Measurements from ENCODE around the gene TGIF2.
"Not testable (repeated sequence)": the region's sequence is repeated elsewhere in the genome, so short reads cannot be mapped to it uniquely, and the experiment has no call there.

TGIF2 gene

DNA sequence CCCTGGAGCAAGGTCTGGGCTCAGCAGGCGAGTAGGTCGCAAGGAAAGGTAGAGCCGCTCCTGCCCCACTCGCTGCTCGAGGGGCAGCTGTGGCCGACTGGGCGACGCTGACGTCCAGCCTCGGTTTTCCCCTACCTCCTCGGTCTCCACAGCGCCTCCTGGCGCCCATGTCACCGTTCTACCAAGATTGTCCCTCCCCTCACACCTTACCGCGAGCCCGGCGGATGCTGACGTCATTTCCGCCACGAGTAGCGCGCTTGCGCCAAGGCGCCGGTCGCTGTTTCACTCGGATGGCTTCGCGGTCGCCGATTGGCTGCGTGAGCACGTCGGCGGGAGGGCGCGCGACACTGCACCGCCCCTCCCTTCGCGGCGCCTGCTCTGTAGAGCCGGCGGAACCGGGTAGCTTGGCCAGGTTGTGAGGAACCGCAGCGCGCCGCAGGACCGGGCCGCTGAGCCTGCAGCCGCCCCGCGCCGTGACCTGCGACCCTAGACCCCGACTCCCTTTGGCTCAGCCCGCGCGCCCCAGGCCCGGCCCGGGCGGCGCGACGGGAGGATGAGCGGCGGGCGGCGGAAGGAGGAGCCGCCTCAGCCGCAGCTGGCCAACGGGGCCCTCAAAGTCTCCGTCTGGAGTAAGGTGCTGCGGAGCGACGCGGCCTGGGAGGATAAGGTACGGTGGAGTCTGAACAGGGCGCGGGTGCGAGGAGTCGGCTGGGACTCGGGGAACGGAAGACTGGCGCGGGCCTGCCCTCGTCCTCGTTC is 32.2 kb downstream of the TGIF2 start, which contains the start of gene RAB5IF:
Gene RAB5IF, plus strand, starts transcription at position 381 of the 759 bp plus-strand sequence. Its CDS starts 173 bp downstream, at position 554.
- TF ChIP-seq, protein P1, sequence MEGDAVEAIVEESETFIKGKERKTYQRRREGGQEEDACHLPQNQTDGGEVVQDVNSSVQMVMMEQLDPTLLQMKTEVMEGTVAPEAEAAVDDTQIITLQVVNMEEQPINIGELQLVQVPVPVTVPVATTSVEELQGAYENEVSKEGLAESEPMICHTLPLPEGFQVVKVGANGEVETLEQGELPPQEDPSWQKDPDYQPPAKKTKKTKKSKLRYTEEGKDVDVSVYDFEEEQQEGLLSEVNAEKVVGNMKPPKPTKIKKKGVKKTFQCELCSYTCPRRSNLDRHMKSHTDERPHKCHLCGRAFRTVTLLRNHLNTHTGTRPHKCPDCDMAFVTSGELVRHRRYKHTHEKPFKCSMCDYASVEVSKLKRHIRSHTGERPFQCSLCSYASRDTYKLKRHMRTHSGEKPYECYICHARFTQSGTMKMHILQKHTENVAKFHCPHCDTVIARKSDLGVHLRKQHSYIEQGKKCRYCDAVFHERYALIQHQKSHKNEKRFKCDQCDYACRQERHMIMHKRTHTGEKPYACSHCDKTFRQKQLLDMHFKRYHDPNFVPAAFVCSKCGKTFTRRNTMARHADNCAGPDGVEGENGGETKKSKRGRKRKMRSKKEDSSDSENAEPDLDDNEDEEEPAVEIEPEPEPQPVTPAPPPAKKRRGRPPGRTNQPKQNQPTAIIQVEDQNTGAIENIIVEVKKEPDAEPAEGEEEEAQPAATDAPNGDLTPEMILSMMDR (IDR thresholded peaks at IDR 0.05; ENCODE audit: low read depth, low read length) = peak; percentile 82
- H3K4me3 ChIP-seq (ENCODE audit: low read depth, low read length) = peak within 1 kb of the TSS; percentile 99

DNA sequence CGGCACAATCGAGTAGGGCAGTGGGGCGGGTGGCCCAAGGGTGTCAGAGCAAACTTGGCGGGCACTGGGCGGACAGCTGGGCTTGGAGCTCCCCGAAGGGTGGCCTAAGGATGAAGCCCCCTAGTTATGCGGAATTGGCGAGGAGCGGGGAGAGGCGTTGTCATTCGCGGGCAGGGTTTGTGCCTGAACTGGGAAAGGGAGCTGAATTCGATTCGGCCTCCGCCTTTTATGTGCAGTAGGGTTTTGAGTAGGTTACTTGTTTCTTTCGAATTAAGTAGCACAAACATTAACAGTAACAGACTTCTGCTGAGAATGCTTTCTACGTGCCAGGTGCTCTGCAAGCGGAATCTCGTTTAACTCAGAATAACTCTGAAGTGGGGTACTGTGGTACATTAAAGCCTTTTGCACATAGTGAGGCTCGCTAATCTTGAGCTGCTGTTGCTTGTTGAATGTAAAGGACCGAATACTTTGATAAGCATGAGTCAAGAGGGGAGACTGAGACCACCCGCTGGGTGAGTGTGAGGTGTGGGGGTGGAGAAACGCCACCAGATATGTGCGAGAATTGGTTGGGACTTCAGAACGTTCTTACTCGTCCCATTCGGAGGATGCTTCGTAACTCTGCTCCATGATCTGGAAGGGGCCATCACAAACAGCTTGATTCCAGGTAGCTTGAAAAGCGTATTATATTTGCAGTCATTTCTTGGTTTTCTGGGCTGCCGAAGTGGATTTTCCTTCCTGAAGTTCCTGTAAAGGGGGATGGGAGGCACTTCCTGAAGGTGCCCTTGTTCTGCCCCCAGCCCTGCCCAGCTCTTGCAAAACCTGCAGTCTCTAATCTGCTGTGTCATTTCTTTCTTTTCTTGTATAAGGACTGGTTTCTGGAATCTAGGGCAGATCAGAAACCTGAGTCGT is 33.0 kb downstream of the TGIF2 start:
- TF ChIP-seq, protein P1 (IDR thresholded peaks at IDR 0.05; ENCODE audit: low read depth, low read length) = no peak
- peak overlapping the region; percentile 99 for H3K4me3 ChIP-seq (ENCODE audit: low read depth, low read length)

DNA sequence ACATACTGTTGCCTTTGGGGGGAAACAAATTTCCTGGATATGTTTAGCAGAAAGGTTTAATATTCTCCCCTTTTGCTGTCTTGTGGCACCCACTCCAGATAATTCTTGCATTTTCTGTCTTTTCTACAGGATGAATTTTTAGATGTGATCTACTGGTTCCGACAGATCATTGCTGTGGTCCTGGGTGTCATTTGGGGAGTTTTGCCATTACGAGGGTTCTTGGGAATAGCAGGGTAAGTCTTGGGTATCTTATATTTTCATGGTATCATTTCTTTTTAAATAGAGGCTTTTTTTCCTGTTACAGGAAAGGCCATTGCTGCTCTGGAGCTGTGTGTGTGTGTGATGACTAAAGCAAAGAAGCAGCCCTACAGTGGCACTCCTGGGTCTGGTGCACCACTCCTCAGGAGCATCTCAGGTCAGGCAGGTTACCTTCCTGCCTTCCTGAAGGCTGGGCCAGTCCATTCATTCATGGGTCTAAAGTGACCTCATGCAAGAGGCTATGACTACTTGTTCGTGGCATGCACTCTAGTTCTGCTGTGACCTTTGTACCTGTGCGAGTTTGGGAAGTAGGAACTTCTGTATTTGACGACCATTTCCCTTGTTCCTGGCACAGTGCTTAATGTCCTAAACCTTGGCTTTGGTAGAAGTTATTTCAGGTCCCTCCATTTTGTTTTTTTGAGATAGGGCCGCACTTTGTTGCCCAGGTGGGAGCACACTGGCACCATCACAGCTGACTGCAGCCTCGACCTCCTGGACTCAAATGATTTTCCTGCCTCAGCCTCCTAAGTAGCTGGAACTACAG is 34.4 kb downstream of the TGIF2 start:
- TF ChIP-seq, protein P1 (IDR thresholded peaks at IDR 0.05; ENCODE audit: low read depth, low read length) = no peak
- H3K4me3 ChIP-seq (ENCODE audit: low read depth, low read length) = no peak overlapping the region

DNA sequence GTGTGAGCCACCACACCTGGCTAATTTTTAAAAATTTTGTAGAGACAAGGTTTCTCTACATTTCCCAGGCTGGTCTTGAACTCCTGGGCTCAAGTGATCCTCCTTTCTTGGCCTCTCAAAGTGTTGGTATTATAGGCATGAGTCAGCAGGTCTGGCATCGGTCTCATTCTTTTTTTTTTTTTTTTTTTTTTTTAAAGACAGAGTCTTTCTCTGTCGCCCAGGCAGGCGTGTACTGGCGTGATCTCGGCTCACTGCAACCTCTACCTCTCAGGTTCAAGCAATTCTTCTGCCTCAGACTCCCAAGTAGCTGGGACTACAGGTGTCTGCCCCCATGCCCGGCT is 35.0 kb downstream of the TGIF2 start:
- not testable (repeated sequence) for H3K4me3 ChIP-seq (ENCODE audit: low read depth, low read length)

DNA sequence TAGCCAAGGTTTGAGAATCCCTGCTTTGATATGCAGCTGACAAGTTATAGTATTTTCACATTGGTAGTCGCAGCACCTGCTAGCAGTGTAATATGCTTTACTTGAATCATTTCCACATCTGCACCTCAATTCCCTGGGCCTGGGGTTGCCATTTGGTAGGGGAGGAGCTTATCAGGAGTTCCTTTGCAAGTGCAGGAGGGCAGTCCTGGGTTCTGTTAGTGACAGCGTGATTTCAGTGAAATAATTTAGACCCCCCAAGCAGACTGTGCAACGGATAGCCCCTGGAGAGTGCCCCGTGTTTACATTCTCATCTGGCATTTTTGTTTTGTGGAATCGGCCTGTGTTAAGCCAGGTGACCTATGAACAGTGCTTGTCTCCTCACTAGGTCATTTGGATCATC is 38.2 kb downstream of the TGIF2 start:
- TF ChIP-seq, protein P1 (IDR thresholded peaks at IDR 0.05; ENCODE audit: low read depth, low read length) = no peak
- H3K4me3 ChIP-seq (ENCODE audit: low read depth, low read length) = no peak overlapping the region

DNA sequence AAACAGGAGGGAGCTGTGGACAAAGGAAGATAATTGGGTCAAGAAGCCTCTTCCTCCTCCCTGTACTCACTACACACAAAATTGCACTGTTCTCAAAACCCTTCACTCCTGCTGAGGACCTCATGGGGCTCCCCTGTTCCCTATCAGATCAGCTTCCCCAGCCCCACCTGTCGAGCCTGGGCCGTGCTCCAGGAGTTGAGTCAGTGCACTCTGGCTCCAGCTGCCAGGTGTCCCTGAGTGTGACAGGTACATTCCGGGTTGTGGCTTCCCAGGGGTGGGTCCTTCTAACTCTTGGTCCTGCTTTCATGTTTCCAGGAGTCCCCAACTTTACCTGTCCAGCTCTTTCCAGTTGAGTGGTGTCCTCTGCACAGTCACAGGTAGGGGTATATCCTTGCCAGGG is 40.6 kb downstream of the TGIF2 start:
- no peak overlapping the region for H3K4me3 ChIP-seq (ENCODE audit: low read depth, low read length)
- TF ChIP-seq, protein P1 (IDR thresholded peaks at IDR 0.05; ENCODE audit: low read depth, low read length) = no peak

DNA sequence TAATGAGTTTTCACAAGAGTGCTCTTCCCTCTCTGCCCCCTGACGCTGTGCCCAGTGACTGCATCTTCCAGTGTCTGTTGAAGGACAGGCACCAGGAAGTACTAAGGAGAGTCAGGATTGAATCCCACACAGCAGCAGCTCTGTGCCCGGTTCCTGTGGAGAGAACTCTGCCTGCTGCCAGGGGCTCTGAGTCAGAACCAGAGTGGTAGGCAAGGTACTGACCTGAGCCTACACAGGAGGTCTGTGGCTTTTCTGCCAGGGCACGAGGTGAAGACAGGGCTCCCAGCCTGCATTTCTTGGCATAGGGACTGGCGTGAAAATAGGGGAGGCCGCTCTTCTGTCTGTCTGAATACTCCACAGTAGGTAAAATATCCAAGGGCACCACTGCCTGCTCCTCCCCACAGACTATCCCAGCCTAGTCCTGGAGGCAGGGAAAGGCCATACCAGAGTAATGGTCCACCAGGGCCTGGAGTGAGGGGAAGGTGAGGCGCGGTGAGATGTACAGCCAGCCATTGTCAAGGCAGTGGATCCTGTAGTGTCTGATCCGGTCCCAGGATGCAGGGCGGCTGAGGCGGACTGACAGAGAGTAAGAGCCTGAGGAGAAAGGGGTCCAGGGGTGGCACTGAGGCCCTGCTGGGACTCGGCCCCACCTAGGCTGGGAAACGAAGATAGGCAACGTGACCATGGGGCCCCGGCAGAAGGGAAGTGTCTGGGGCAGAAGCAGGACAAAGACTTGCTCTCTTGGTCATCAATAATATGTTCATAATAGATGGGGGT is 41.6 kb downstream of the TGIF2 start:
- TF ChIP-seq, protein P1 (IDR thresholded peaks at IDR 0.05; ENCODE audit: low read depth, low read length) = no peak

More for the DNA sequence above, 41.6 kb downstream of the TGIF2 start:
- H3K4me3 ChIP-seq (ENCODE audit: low read depth, low read length) = no peak overlapping the region

All from WI38 (cell line).